A673 (cell line): Measurements from ENCODE around the gene PPP1R1C. TPM values are rescaled to one million over a fixed set of nuclear protein-coding genes. Genes with fewer than 3 reads are reported as not detected.

ENCODE experiments used
- BruUV-seq: library from RNA; stranded (reverse); fragments of 400-500 nt; replicated peaks from 2 replicates; lab custom pipeline; 2021; lab: Mats Ljungman, UMichigan
- CTCF ChIA-PET: fragments of 300-600 bp; sonication (Branson Sonifier 250); formaldehyde crosslinking; loops from one replicate; lab custom pipeline; 2022; ENCODE audit warnings: antibody characterized with exemption; lab: Charles Lee
- POLR2A ChIA-PET: fragments of 300-600 bp; sonication (Branson Sonifier 250); formaldehyde crosslinking; loops from one replicate; lab custom pipeline; 2022; ENCODE audit warnings: antibody characterized with exemption; ENCODE audit not compliant: low non-redundant PET; lab: Charles Lee
- DNase-seq: peaks from one replicate; pipeline ENCODE4 v3.0.0-alpha.2; 2015; ENCODE audit warnings: low spot score
- H3K27ac ChIP-seq: fragments of 200-600 bp; sonication (generic); 2 replicates; pipeline ENCODE4 v1.5.1; 2016; ENCODE audit warnings: mixed run types, low read depth, mild to moderate bottlenecking, mixed read lengths, antibody characterized with exemption, low read length; ENCODE audit not compliant: poor library complexity, severe bottlenecking
- H3K27me3 ChIP-seq: fragments of 200-600 bp; sonication (generic); replicated peaks from 2 replicates; pipeline ENCODE4 v1.6.1; 2017; ENCODE audit warnings: mixed run types, low read depth, mild to moderate bottlenecking, mixed read lengths, antibody characterized with exemption, low read length; ENCODE audit not compliant: insufficient read depth, poor library complexity
- H3K36me3 ChIP-seq: fragments of 200-600 bp; sonication (generic); 2 replicates; pipeline ENCODE4 v1.6.1; 2016; ENCODE audit warnings: mixed run types, mild to moderate bottlenecking, mixed read lengths, antibody characterized with exemption, low read length; ENCODE audit not compliant: insufficient read depth, poor library complexity, severe bottlenecking
- H3K4me1 ChIP-seq: fragments of 200-600 bp; sonication (generic); 2 replicates; pipeline ENCODE4 v1.6.1; 2017; ENCODE audit warnings: mixed run types, mild to moderate bottlenecking, mixed read lengths, antibody characterized with exemption, low read length; ENCODE audit not compliant: insufficient read depth, poor library complexity, severe bottlenecking
- H3K4me3 ChIP-seq: fragments of 200-600 bp; sonication (generic); 2 replicates; pipeline ENCODE4 v1.5.1; 2016; ENCODE audit warnings: low read depth, mixed run types, mild to moderate bottlenecking, mixed read lengths, low read length; ENCODE audit not compliant: poor library complexity, severe bottlenecking
- H3K9me3 ChIP-seq: fragments of 200-600 bp; sonication (generic); 2 replicates; pipeline ENCODE4 v1.6.1; 2016; ENCODE audit warnings: mixed run types, low read depth, mild to moderate bottlenecking, mixed read lengths, antibody characterized with exemption, low read length; ENCODE audit not compliant: poor library complexity, severe bottlenecking
- CTCF ChIP-seq: fragments of 300-800, 200-600 bp; sonication (generic); conservative IDR thresholded peaks from 2 replicates; pipeline ENCODE4 v1.5.1; 2017; ENCODE audit warnings: low read depth, mild to moderate bottlenecking, antibody characterized with exemption, low read length, moderate library complexity, mixed read lengths
- EZH2 ChIP-seq: fragments of 200-600 bp; sonication (generic); IDR thresholded peaks from 2 replicates; pipeline ENCODE4 v1.6.1; 2017; ENCODE audit warnings: borderline replicate concordance, low read depth, mild to moderate bottlenecking, mixed read lengths, antibody characterized with exemption, low read length; ENCODE audit not compliant: poor library complexity, severe bottlenecking
- intact Hi-C: fragments of 100-400 bp; cut with micrococcal nuclease; formaldehyde crosslinking; loops from one replicate; pipeline ENCODE4 v1.10.0; 2022; ENCODE audit not compliant: unreplicated experiment
- total RNA-seq: library from RNA; stranded (reverse); gene quantifications from 2 replicates; pipeline ENCODE4 v1.2.3, GENCODE V29; 2021

The PPP1R1C gene
- total RNA-seq, 1 experiment from 2014 or later, result 5.3 TPM

- H3K27me3 ChIP-seq, result no peaks in the 10 kb centered on the region
- CTCF ChIA-PET, result no interaction called here
- POLR2A ChIA-PET, result no interaction called here
- no peak overlapping the region for H3K27ac ChIP-seq
- TF ChIP-seq EZH2 (no peak), CTCF (no peak)
- no peaks in the 10 kb centered on the region for H3K4me1 ChIP-seq
- no peak for DNase-seq
- no peaks in the 10 kb centered on the region for H3K9me3 ChIP-seq
- intact Hi-C loops, result no loop called here
- no peak overlapping the region for H3K4me3 ChIP-seq
- H3K36me3 ChIP-seq, result no peaks in the 10 kb centered on the region
- no TSS peak for BruUV-seq
Measured at GRCh38 chr2:181998041-181998835, 12.6 kb downstream of the PPP1R1C start.

- Histone ChIP-seq H3K9me3 (no peaks in the 10 kb centered on the region), H3K27me3 (no peaks in the 10 kb centered on the region), H3K27ac (no peak overlapping the region), H3K4me3 (no peak overlapping the region), H3K4me1 (no peaks in the 10 kb centered on the region), H3K36me3 (no peaks in the 10 kb centered on the region)
- ChIA-PET POLR2A (no interaction called here), CTCF (no interaction called here)
- no peak for DNase-seq
- TF ChIP-seq CTCF, result no peak
- TF ChIP-seq EZH2, result no peak
- BruUV-seq, result no TSS peak
- intact Hi-C loops, result no loop called here
Measured at GRCh38 chr2:181998891-181999654, 13.4 kb downstream of the PPP1R1C start.

- no peak for TF ChIP-seq EZH2
- no peak for TF ChIP-seq CTCF
- ChIA-PET POLR2A (no interaction called here), CTCF (no interaction called here)
- H3K27me3 ChIP-seq, result no peaks in the 10 kb centered on the region
- H3K4me3 ChIP-seq, result no peak overlapping the region
- no TSS peak for BruUV-seq
- no peaks in the 10 kb centered on the region for H3K36me3 ChIP-seq
- H3K27ac ChIP-seq, result no peak overlapping the region
- no peak for DNase-seq
- no peaks in the 10 kb centered on the region for H3K4me1 ChIP-seq
- intact Hi-C loops, result no loop called here
- no peaks in the 10 kb centered on the region for H3K9me3 ChIP-seq
Measured at GRCh38 chr2:181999911-182000310, 14.3 kb downstream of the PPP1R1C start.
